GM18502 (cell line): ENCODE data around the gene MAP3K4.

Experiments
- ATAC-seq: cut with Tn5 transposase; IDR thresholded peaks from one replicate; pipeline ENCODE4 v1.9.1; 2021; ENCODE audit warnings: mild to moderate bottlenecking; ENCODE audit not compliant: unreplicated experiment, poor library complexity

Gene MAP3K4

DNA sequence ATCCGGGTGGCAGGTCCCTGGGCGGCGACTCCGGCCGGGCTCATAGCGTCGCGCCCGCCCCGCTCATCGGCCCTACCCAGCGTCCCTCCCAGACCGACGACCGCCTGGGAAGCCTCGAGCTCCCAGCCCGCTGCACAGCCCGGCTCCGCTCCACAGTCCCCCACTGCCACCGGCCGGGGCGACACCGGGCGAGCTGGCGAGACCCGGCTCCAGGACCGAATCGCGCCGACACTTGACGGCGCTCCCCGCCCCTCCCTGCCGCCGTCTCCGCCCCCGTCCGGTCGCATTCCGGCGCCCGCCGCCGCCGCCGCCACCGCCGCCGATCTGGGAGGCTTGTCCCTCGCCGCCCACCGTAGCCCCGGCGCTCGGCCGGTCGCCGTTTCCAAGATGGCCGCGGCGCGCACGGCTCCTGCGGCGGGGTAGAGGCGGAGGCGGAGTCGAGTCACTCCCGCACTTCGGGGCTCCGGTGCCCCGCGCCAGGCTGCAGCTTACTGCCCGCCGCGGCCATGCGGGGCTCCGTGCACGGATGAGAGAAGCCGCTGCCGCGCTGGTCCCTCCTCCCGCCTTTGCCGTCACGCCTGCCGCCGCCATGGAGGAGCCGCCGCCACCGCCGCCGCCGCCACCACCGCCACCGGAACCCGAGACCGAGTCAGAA, at the start of gene MAP3K4:
Gene MAP3K4 (plus strand): TSS at position 364 of the 655 bp plus-strand sequence. CDS start 163 bp downstream, at position 527.
- peak; percentile 72 for ATAC-seq

- ATAC-seq, result no peak
These were observed 47.6 kb upstream of the MAP3K4 start for GRCh38 chr6:160943997-160944396.

DNA sequence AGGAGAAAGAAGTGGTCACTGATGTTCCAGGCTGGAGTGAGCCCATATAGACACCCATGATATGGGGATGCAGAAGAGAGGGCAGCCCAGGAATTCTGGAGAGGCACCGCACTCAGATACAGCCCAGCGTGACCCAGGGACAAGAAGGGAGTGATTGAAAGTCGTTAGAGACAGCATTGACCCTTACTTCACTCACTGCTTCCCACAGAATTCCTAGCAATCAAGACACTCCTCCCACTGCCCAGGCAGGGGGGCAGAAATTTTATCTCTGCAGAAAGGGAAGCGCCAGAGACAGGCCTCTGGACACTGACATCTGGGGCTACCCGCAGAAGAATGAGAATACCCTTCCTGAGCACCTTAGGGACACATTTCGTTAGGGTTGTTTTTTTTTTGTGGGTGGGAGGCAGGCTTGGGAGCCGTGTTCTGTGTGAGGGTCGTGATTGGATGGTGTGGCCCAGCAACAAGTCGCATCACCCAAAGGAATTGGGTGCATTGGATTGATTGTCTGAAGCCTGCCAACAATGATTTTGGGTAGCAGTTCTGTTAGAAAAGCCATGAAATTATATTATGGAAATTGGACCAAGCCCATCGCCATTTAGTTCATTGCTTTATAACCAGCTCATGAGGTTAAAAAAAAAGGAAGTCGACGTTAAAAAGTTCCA, 45.9 kb upstream of the MAP3K4 start:
- ATAC-seq, result no peak

GRCh38 chr6:160949531-160949930, 42.0 kb upstream of the MAP3K4 start:
- no peak for ATAC-seq

DNA sequence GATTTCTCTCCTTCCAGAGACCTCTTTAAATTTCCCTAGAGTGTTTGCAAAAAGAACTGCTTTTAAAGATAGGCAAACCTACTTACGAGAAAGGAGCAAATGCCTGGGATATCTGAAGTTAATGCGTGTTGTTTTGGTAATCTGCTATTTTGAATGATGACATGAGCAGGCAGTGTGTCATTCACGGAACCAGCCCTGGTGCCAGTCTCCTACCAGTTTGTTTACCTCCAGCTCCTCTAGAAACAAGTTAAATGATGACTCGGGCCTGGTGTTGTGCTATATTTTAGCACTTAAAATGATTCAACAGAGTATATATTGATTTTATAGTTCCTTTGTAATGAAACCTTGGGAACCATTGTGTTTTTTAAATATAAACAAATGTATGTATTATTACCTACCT, 41.1 kb upstream of the MAP3K4 start:
- ATAC-seq, result no peak

DNA sequence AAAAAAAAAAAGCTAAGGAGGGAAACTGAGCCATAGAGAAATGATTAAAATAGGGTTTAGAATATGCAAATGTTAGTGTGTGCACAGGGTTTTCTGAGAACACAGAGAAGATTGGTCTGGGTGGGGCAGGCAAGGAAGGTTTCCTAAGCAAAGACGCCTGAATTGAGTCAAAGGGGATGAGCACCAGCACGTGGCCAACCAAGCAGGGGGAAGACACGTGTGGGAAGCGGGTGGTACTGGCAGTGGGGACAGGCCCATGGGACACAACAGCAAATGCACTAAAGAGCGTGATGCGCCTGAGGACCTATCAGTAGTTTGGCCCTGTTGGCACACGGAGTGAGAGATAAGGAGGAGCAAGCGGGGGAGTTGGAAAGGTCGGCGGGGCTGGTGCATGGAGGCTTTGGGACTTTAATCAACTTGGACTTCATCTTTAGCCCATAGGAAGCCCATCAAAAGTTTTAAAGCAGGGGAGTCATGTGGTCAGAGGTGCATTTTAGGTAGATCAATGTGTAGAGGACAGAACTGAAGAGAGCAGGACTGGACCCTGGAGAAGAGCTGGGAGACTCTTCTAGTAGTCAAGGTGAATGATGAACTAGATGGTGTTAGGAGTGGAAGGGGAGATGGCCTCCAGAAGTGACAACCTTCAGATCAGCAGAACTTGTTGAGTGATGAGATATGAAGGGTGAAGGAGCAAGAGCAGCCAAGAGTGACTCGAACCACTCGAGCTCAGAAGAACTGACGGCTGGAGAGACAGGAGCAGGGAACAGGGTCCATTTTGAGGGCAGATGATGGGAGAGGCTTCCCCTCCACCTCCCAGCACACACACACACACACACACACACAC, 40.2 kb upstream of the MAP3K4 start:
- ATAC-seq, result no peak

DNA sequence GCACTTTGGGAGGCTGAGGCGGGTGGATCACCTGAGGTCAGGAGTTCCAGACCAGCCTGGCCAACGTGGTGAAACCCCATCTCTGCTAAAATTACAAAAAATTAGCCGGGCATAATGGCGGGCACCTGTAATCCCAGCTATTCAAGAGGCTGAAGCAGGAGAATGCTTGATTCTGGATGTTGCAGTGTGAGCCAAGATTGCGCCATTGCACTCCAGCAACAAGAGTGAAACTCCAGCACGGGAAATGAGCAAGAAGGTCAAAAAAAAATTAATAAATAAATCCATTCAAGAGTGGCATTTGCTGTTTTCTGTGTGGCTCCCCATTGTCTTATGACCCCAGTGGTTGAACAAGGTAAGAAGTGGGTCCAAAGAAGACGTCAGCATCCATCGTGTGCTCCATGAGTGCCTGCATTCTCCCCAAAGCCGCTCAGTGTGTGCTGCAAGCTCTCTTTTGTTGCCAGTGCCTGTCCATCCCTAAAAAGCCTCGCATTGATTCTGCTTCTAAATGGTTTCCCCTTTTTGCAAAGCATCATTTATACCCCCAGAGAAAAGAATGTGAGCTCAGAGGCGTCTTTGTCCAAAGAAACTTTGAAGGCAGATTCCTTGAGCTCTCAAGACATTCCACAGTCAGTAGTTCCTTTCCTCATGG, 38.8 kb upstream of the MAP3K4 start:
- ATAC-seq, result no peak

DNA sequence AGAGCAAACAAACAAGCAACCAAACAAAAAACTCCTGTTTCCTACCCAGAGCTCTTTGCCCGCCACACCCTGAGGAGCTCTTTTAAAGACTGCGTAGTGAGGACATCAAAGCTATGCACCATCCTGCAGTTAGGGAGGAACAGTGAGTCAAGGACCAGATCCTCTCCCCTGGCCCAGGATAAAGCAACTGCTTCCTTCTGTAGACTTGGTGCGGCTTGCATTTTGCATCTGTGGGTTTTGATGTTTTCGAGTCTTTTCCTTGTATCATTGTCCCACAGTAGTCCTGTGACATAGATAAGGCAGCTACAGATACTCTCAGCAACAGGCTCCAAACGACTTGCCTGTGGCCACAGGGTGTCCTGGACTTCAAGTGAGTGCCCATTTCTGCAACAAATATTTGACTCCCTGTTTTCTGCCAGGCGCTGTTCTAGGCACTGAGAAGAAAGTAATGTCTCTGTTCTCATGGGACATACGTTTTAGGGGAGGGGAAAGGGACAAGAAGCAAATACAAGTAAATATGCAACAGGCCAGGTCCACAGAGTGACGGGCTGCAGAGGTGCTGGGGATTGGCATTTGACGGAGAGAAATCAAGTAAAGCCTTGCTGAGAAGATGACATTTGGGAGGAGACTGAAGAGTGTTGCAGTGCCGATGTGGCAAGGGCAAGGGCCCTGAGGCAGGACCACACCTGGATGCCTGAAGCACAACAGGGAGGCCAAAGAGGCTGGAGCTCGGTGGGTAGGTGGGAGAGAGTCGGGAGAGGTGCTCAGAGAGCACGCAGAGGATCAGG, 35.9 kb upstream of the MAP3K4 start:
- no peak for ATAC-seq

DNA sequence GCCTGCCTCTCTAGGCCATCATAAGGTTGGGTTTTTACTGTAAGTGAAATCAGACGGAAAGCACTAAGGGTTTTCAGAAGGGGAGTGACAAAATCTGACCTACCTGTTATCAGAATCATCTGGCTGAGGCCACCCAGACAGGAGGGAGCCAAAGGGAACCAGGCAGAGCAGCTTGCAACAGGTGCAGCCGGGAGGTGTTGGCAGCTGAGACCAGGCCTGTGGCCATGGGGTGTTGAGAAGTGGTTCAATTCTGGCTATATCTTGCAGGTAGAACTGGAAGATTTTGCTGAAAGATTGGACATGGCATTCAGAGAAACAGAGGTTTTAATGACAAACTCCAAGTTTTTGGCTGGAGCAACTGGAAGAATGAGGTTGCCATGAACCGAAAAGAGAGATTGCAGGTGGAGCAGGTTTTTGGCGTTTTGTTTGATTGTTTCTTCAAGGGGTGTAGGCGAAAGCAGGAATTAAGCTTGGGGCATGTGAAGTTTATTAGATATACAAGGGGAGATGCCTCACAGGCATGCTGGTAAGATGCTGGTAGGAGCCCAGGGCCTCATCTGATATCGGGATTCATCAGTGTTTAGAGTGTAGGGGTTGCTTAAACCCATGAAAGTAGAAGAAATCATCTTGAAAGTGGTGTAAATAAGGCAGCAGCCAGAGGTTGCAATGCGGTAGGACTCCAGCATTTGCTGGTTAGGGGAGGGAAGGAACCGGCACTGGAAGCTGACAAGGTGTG, 35.1 kb upstream of the MAP3K4 start:
- ATAC-seq, result no peak

DNA sequence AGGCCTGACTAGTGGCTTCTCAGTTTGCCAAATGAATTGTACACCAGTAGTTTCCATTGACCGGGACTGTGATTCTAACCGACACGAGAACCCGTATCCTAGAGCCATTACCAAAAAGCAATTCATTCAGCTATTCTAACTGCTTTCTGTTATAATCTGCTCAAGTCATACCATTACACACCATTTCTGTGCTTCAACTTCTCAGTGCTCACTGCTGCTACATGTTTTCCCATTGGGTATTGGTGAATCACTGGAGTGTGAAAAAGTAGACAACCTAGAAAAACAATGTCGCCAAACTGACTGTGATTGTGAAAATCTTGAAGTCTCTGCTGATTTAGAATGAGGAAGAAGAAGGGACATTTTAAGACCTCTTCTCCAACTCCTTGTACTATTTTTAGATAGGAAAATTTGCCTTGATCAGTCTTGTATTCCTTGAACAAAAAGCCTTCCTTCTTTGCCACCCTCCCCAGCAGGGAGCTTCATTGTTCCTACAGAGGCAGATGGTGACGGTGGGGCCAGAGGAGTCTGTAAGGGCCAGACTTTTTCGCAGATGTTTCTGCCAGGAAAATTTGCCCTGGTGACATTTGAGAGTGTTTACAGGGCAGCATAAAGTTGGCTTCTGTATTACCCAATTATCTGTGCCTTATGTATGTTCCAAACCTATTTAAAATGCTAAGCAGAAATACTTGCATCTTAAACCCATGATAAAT, 31.7 kb upstream of the MAP3K4 start:
- ATAC-seq, result no peak

- ATAC-seq, result no peak
These were observed 30.7 kb upstream of the MAP3K4 start for GRCh38 chr6:160960839-160961238.

DNA sequence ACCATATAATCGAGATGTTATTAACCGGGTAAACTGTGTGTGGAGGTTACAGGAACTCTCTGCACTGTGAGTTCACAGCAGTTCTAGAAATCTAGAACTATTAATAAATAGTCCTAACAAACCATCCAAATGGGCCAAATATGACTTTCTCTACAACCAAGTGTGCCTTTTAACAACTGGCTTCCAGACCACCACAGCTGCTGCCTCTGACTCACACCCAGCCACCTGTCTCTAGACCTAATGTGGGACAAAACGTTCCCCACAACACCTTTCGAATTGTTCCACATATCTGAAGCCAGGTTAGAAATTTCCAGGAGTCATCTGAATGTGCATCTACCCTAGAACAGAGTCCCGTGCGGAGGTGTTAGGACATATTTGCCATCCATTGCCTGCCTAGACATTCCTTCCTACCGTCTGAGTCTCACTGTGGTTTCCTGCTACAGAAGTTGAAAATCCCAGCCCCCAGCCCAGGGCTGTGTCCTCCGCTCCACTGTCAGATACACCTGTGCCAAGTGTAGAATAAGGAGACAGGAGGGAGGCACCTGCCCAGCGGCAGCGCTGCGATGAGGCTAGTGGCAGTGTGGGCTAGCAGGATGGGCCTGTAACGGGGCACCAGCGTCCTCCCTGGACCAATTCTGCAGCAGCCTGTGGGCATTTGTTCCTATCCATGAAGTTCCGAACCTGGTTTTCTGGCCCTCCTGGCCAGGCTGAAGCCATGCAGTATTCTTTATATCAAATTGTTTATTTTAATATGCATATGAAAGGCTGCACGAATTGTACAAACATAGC, 28.5 kb upstream of the MAP3K4 start:
- no peak for ATAC-seq

GRCh38 chr6:160963651-160964050, 27.9 kb upstream of the MAP3K4 start:
- ATAC-seq, result no peak

- no peak for ATAC-seq
These were observed 25.7 kb upstream of the MAP3K4 start for GRCh38 chr6:160965893-160966292.

DNA sequence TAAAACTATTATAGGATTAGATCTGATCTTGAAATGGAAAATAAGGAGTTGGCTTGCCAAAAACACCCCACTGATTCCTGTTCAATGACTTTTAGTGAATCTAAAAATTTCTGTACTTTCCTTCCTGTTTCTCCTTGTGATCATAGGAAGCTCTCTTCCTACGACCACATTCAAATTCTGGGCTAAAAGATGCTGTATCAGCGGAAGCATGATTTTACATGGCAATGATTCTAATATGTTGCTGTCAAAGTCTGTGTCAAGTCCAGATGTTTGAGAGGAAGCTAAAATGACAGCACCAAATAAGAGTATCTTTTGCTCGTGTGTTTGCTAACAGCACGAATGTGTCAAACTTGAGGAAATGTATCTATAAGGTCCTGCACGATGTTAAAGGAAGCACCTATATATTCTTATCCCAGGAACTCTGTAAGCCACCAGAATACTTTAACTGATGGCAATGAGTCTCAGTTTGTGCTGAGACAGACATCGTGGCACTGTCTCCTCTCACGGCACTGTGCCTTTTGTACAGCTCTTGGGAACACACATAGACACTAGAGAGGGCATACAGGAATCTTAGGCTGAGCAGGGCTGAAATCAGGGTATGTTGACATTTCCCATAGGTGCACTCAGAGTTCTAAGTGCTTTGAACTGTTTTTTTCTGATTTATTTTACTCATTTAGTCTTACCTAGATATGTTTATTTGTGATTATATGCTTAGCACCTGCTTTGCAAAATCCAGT, 24.9 kb upstream of the MAP3K4 start:
- no peak for ATAC-seq

- ATAC-seq, result no peak
These were observed 24.2 kb upstream of the MAP3K4 start for GRCh38 chr6:160967351-160967750.

GRCh38 chr6:160967833-160968232, 23.7 kb upstream of the MAP3K4 start:
- no peak for ATAC-seq
